ENCODE measurements around the gene SMS.

DNA sequence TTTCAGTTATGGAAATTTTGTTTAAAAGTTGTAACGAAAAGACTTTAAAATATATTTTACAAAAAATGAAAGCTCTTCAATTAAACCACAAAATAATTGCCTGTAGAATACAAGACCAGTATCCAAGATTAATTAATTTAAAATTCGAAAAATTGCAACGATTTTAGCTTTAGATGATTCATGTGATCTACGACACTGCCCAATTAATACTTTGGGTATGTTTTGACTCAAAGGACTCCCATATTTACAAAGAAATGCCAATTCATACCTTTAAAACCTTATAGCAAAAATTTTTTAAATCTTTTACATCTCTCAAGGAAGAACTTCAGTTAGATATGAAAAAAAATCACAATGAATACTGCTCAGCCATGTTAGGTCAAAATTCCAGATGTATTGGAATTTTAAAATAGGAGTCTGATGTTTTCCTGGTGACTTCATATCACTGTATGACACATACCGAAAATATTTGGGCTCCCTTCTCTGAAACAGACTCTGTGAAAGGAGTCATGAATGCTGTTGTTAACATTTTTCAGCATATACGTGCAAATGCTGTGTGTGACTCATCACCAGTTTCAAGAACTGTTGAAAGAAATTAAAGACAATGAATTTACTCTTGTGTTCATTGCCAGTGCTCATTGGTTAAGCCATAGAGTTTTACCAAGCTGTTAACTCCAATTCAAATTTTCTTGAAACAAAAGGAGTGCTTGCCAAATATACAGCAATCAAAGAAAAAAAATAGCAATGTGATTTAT lies 13.8 kb upstream of the SMS start:
- TF ChIP-seq POLR2AphosphoS5 (IDR thresholded peaks at IDR 0.05; ENCODE audit: low read depth, low read length) (no peak), TAF1 (IDR thresholded peaks at IDR 0.05; ENCODE audit: borderline replicate concordance, low read depth, low read length) (no peak), POLR2A (IDR thresholded peaks at IDR 0.05; ENCODE audit: low read depth, low read length) (no peak)

Data from GM12892 (cell line).